Measurements from ENCODE around the gene TTI1.
"Not testable (repeated sequence)": the region's sequence is repeated elsewhere in the genome, so short reads cannot be mapped to it uniquely, and the experiment has no call there.

Gene TTI1

DNA sequence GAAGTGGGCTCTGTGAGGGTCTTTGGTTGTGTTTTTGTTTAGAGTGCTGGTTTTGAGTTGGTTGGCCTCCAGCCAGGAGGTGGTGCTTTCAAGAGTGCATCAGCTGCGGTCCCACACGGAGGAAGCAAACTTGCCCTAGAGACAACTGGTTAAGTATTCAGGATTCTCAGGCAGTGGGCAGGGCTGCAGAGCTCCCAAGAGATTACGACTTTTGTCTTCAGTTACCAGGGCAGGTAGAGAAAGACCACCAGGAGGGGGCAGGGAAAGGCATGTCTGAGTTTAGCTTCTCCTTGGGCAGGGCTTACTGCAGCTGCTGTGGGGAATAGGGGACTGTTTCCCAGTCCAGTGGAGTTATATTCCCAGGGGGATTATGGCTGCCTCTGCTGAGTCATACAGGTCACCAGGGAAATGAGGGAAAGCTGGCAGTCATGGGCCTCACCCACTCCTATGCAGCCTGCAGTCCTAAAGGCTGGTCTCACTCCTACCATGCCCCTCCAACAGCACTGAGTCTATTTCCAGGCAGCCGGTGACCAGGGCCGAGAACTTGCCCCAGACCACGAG is 64.3 kb downstream of the TTI1 start:
- no peak for DNase-seq (ENCODE audit: low read depth in 2 of 2)

- DNase-seq (ENCODE audit: low read depth in 2 of 2) = not testable (repeated sequence)
Observed at GRCh38 chr20:37963483-37963882, 69.8 kb downstream of the TTI1 start.

- no peak for DNase-seq (ENCODE audit: low read depth in 2 of 2)
Observed at GRCh38 chr20:37961066-37961465, 72.2 kb downstream of the TTI1 start.

GRCh38 chr20:37958856-37959520 is 74.3 kb downstream of the TTI1 start:
- no peak for DNase-seq (ENCODE audit: low read depth in 2 of 2)

DNA sequence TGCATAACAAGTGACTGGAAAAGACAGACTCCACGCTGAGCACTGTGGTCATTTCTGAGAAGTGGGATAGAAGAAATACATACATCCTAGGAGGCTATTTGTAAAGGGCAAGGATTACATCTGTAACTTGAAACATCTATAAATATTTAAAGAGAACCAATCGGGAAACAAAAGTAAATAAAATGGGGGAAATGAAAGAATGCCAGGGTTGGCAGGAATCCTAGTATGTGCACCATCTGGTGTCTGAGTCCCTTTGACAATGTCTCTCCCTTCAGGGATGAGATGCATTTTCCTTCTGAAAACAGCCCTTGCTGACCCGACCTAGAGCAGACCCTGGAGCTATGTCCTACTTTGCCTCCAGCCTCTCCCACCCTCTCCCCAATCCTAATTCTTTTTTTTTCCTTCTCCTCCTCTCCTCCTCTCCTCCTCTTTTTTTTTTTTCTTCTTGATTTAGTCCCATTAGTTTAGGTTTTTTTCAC is 77.1 kb downstream of the TTI1 start:
- DNase-seq (ENCODE audit: low read depth in 2 of 2) = no peak

DNA sequence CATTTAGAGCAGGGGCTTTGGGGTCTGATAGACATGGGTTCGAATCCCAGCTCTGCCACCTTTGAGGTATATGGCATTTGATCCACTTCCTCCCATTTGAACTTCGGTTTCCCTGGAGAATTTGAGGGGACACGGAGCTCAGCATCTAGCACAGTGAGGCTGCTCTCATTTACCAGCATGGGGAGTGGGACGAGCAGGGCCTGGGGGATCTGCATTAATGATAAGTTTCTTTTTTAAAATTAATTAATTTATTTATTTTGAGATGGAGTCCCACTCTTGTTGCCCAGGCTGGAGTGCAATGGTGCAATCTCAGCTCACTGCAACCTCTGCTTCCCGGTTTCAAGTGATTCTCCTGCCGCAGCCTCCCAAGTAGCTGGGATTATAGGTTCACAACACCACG is 77.7 kb downstream of the TTI1 start:
- no peak for DNase-seq (ENCODE audit: low read depth in 2 of 2)

- DNase-seq (ENCODE audit: low read depth in 2 of 2) = no peak
Observed at GRCh38 chr20:37954626-37955025, 78.6 kb downstream of the TTI1 start.

GRCh38 chr20:37954190-37954589 is 79.1 kb downstream of the TTI1 start:
- no peak for DNase-seq (ENCODE audit: low read depth in 2 of 2)

GRCh38 chr20:37948956-37949355 is 84.3 kb downstream of the TTI1 start:
- DNase-seq (ENCODE audit: low read depth in 2 of 2) = no peak

GRCh38 chr20:37947943-37948342 is 85.3 kb downstream of the TTI1 start:
- no peak for DNase-seq (ENCODE audit: low read depth in 2 of 2)

DNA sequence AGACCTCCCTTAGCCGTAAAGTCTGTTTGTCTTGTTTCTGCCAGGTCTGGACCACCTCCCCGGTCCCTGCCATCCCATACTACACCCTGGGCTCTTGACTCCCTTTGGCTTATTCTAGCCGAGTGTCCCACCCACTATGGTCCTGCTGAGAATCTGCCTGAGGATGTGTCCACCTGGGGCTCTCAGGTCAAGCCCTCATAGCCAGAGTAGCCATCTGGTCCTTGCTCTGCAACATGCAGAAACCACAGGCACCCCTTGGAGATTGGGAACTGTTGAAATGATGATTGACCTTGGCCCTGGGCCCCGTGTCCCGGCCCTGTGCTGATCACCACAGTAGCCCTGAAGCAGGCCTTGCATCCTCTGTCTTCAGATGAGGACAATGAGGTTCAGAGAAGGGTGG is 86.3 kb downstream of the TTI1 start:
- no peak for DNase-seq (ENCODE audit: low read depth in 2 of 2)

- no peak for DNase-seq (ENCODE audit: low read depth in 2 of 2)
Observed at GRCh38 chr20:37945091-37945547, 88.1 kb downstream of the TTI1 start.

DNA sequence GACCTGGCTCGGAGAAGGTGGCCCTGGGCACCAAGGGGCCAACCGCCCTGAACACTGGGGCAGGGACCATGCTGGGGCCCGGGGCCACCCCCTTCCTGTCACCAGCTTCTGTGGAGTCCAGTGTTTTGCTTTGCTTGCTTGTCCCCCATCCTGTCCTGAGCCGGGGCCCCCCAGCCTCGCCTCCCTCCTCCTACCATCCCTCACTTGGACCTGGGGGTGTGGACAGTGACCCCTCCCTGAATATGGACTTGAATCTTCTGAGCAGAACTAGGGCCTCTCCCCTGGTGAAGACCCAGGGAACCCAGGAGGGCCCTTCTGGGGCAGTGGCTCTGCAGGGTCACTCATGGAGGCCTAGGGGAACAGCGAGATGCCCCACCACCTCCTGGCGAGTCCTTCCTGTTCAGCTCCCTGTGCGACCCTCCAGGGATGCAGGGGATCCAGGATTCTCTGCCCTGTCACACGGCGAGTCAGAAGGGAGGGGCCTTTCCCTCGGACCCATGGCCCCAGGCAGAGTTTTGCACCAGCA is 88.7 kb downstream of the TTI1 start:
- DNase-seq (ENCODE audit: low read depth in 2 of 2) = no peak

GRCh38 chr20:37943501-37944455 is 89.5 kb downstream of the TTI1 start:
- no peak for DNase-seq (ENCODE audit: low read depth in 2 of 2)

GRCh38 chr20:37943033-37943432 is 90.2 kb downstream of the TTI1 start:
- DNase-seq (ENCODE audit: low read depth in 2 of 2) = no peak

DNA sequence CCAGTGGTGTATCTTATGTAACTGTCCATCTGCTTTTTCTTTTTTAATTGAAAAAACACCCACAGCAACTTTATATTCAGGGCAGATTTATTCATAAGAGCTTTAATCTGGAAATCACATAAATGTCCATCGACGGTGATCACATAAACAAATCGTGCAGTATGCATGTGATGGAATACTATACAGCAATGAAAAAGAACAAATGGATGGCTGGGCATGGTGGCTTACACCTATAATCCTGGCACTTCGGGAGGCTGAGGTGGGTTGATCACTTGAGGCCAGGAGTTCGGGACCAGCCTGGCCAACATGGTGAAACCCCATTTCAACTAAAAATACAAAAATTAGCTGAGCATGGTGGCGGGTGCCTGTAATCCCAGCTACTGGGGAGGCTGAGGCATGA is 91.3 kb downstream of the TTI1 start:
- no peak for DNase-seq (ENCODE audit: low read depth in 2 of 2)

DNA sequence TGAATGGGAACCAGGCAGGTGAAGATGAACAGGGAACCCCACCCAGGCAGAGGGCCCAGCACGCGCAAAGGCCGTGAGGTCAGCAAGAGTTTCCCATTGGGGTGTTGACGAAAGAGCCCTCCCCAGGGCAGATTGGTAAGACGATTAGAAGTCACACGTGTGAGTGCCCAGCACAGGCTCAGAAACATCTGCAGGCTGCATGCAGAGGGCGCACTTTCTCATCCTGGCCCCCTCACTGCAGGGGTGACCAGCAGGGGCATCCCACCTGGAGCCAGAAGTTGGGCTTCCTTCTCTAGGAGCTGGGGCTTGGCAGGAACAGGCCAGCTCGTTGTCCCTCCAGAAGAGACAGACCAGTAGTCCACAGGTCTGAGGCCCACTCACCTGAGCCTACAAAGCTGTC is 91.9 kb downstream of the TTI1 start:
- no peak for DNase-seq (ENCODE audit: low read depth in 2 of 2)

- no peak for DNase-seq (ENCODE audit: low read depth in 2 of 2)
Observed at GRCh38 chr20:37940858-37941257, 92.4 kb downstream of the TTI1 start.

DNA sequence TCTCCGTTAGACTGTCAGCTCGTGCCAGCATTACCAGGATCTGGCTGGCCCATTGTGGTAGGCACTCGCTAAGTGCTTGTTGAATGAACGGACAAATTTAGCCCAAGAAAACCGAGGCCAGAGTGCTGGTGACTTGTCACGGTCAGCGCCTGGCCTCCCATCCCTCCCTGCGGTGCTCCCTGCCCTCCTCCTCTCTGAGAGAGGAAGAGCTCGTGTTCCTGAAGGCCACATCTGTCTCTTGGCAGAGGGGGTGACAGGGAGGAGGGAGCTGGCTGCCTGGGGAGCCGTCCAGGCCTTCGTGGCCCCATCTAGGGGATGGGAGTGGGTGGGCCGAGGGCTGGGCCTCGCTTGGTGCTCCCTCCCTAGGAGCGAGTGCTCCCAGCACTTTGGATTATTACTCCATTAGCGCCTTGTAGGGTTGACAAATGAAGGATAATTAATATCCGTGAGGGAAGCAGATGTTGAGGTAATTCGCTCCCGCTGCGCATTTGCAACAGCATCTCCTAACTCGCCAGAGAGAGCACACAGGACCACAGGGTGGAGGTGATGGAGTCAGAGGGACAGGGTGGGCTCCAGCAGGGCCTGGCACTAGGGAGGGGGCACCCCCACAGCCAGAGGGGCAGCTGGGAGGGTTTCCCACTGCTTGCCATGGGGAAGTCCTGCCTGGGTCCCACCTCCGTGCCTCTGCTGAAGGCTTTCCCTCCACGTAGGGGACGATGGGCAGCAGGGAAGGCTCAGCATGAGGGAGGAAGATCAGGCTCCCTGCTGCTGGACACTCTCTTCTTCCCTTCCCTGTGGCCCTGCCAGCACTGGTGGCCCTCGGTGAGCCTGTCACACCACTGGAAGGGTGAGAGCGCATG is 93.3 kb downstream of the TTI1 start:
- DNase-seq (ENCODE audit: low read depth in 2 of 2) = no peak

DNA sequence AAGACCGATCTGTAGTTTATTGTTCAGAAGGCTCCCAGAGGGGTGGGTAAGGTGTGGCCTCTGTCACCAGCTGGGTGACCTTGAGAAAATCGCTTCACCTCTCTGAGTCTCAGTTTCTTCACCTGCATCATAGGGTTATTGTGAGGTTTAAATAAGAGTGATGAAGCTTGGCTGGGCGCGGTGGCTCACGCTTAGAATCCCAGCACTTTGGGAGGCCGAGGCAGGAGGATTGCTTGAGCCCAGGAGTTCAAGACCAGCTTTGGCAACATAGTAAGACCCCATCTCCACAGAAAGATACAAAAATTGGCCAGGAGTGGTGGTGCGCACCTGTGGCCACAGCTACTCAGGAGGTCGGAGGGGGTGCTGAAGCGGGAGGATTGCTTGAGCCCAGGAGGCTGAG is 94.3 kb downstream of the TTI1 start:
- DNase-seq (ENCODE audit: low read depth in 2 of 2) = no peak

DNA sequence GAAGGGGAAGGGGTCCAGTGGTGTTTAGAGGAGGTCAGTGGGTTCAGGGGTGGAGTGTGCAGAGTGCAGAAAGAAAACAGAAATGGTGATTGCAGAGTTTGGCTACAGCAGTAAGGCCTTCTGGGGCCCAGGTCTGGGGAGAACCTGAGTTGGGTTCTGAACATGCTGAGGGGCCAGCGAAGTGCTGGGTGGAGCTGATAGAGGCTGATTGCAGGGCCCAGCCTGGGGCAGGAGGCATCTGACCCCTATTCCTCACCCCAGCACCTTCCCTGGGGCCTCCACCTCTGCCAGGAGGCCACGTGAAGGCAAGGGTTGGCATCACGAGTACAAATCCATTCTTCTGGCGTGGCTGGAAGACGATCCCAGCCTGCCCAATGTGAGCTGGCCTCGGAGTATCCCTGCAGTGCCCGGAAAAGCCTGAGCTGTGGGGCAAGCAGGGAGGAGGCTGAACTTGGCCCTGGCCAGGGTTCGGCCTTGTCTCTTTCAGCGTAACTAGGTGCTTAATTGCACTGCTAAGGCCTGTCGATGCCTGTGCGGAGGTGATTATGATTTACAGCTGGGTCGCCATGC is 95.0 kb downstream of the TTI1 start:
- DNase-seq (ENCODE audit: low read depth in 2 of 2) = no peak

Data from fibroblast of skin of left biceps (primary cell).